Measurements from ENCODE around the gene PTH2R. TPM values are rescaled to one million over a fixed set of nuclear protein-coding genes. Genes with fewer than 3 reads are reported as not detected.
"Not testable (repeated sequence)": the region's sequence is repeated elsewhere in the genome, so short reads cannot be mapped to it uniquely, and the experiment has no call there.

The PTH2R gene
- total RNA-seq, 4 donors from 2014 or later, result not detected

GRCh38 chr2:208369091-208369490, 37.5 kb upstream of the PTH2R start:
- no peaks in the 10 kb centered on the region for H3K27me3 ChIP-seq
- intact Hi-C loops (cut with DNase I), result no loop called here
- no peaks in the 10 kb centered on the region for H3K9me3 ChIP-seq
- no peak for DNase-seq
- 93 to 98% methylated on average over 2 of the region's 2 CpGs for WGBS, 2 donors
- no peak overlapping the region for H3K27ac ChIP-seq
- no peaks in the 10 kb centered on the region for H3K4me1 ChIP-seq
- H3K36me3 ChIP-seq, result no peaks in the 10 kb centered on the region
- no peak overlapping the region for H3K4me3 ChIP-seq (replicated peaks in 1 of 3)
- TF ChIP-seq POLR2A (IDR thresholded peaks at IDR 0.05), result no peak
- TF ChIP-seq CTCF (IDR thresholded peaks at IDR 0.05), result no peak

DNA sequence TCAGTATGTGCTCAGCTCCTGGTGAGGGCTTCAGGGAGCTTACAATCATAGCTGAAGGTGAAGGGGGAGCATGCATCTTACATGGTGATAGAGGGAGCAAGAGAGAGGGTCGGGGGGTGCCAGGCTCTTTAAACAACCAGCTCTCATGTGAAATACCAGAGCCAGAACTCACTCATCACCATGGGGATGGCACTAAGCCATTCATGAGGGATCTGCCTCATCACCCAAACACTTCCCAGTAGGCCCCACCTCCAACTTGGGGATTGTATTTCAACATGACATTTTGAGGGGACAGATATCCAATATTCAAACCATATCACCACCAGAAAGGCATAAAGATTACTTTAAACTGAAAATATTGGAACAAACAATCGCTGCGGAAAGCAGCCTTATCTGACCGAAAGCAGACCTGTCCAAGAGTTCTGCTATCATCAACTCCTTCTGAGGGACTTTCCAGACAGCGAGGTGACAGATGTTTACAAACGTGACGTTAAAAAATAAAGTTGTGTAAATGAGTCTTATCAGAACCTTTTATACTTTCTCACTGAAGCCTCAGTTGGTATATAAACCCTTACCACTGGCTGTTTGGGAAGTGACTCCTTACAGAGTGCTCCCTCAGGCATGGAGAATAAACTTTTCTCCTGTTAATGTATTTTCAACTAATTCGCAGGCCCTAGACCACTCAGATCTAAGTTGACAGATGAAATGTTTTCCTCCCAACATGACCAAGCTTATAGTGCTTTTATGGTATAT, 35.5 kb upstream of the PTH2R start:
- WGBS, 2 donors, result 79 to 82% methylated on average over 8 of the region's 8 CpGs
- H3K27ac ChIP-seq, result no peak overlapping the region
- TF ChIP-seq CTCF (IDR thresholded peaks at IDR 0.05) (no peak), POLR2A (IDR thresholded peaks at IDR 0.05) (no peak)
- no peaks in the 10 kb centered on the region for H3K9me3 ChIP-seq
- H3K4me3 ChIP-seq (replicated peaks in 1 of 3), result no peak overlapping the region
- H3K27me3 ChIP-seq, result no peaks in the 10 kb centered on the region
- no peaks in the 10 kb centered on the region for H3K36me3 ChIP-seq
- intact Hi-C loops (cut with DNase I), result no loop called here
- no peaks in the 10 kb centered on the region for H3K4me1 ChIP-seq
- no peak for DNase-seq

- Histone ChIP-seq H3K36me3 (no peaks in the 10 kb centered on the region), H3K9me3 (no peaks in the 10 kb centered on the region), H3K27ac (no peak overlapping the region), H3K4me1 (no peaks in the 10 kb centered on the region), H3K4me3 (replicated peaks in 1 of 3) (no peak overlapping the region), H3K27me3 (no peaks in the 10 kb centered on the region)
- no peak for TF ChIP-seq CTCF (IDR thresholded peaks at IDR 0.05)
- no peak for TF ChIP-seq POLR2A (IDR thresholded peaks at IDR 0.05)
- intact Hi-C loops (cut with DNase I), result no loop called here
- DNase-seq, result no peak
- WGBS, 2 donors, result 41 to 95% methylated on average over 1 of the region's 1 CpG
Measured at GRCh38 chr2:208371634-208371935, 35.0 kb upstream of the PTH2R start.

DNA sequence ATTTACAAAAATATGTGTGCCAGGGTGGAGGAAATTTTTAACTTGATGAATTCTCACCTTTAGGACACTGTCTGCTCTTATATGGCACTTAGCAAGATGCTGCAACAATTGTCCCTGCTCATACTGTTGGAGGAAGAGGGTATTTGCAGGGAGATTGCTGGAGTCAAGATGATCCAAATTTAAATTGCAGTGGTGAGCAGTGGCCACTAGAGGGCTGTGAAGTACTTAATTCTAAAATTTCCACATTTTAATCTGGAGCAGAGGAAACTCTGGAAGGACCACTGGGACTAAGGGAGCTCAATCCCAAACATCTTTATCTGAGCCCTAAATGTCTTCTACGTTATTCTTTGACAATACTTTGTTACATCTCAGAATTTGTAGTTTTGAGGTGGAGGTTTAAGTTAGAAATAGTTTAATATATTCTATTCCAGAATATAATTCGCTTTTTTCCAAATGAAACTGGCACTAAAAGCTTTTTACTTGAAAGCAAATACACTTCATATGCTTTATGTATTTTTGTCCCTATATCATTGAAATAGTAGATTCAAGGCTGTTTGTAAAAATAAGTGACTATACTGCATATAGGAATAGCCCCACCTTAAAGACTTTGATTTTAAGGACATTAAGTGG, 33.0 kb upstream of the PTH2R start:
- no peaks in the 10 kb centered on the region for H3K4me1 ChIP-seq
- no peak overlapping the region for H3K27ac ChIP-seq
- no peak for TF ChIP-seq POLR2A (IDR thresholded peaks at IDR 0.05)
- peak; percentile 52 to 81 (median 66) for TF ChIP-seq CTCF (IDR thresholded peaks at IDR 0.05)
- H3K36me3 ChIP-seq, result no peaks in the 10 kb centered on the region
- peak; percentile 32 to 37 for DNase-seq
- WGBS, 2 donors, result 44 to 47% methylated on average over 2 of the region's 2 CpGs
- no peaks in the 10 kb centered on the region for H3K27me3 ChIP-seq
- H3K9me3 ChIP-seq, result no peaks in the 10 kb centered on the region
- intact Hi-C loops (cut with DNase I), result no loop called here
- no peak overlapping the region for H3K4me3 ChIP-seq (replicated peaks in 1 of 3)

DNA sequence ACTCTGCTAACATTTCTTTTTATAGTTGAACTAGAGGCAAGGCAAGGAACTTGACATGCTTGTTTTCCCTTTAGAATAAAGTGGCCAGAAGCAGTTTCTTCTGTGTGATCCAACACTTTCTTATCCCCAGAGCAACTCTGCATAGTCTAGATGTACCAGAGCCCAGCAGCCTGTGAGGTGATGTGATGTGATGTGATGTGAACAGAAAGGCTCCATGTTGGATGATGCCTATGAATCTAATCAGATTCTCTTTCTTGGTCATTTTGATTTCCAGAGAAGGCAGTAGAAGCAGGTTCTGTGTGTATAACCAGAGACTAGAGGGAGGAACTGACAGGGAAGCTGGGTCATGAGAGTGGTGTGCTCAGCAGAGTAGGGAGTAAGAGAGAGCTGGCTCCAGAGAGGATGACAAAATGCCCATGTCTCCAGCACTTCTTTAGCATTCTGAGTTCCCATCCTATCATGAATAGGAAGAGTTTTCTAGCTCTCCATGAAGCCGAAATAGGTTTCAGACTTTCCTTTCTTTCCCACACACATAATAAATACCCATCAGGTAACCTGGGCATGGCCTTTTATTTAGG, 31.0 kb upstream of the PTH2R start:
- no peaks in the 10 kb centered on the region for H3K4me1 ChIP-seq
- TF ChIP-seq POLR2A (IDR thresholded peaks at IDR 0.05) (no peak), CTCF (IDR thresholded peaks at IDR 0.05) (no peak)
- H3K9me3 ChIP-seq, result no peaks in the 10 kb centered on the region

DNA sequence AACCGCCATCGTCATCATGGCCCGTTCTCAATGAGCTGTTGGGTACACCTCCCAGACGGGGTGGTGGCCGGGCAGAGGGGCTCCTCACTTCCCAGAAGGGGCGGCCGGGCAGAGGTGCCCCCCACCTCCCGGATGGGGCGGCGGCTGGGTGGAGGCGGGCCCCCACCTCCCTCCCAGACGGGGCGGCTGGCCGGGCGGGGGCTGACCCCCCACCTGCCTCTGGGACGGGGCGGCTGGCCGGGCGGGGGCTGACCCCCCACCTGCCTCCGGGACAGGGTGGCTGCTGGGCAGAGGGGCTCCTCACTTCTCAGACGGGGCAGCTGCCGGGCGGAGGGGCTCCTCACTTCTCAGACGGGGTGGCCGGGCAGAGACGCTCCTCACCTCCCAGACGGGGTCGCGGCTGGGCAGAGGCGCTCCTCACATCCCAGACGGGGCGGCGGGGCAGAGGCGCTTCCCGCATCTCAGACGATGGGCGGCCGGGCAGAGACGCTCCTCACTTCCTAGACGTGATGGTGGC, 29.2 kb upstream of the PTH2R start:
- H3K4me1 ChIP-seq; H3K27ac ChIP-seq; H3K9me3 ChIP-seq; H3K4me3 ChIP-seq (replicated peaks in 1 of 3); intact Hi-C loops (cut with DNase I); H3K27me3 ChIP-seq; H3K36me3 ChIP-seq; DNase-seq: not testable (repeated sequence)
- 87 to 91% methylated on average over 20 to 25 of the region's 40 CpGs for WGBS, 2 donors

More for the DNA sequence above, 31.0 kb upstream of the PTH2R start:
- no peaks in the 10 kb centered on the region for H3K27me3 ChIP-seq
- intact Hi-C loops (cut with DNase I), result no loop called here
- H3K27ac ChIP-seq, result no peak overlapping the region
- no peak for DNase-seq
- no peaks in the 10 kb centered on the region for H3K36me3 ChIP-seq
- WGBS, 2 donors, result 77 to 78% methylated on average over 1 of the region's 1 CpG
- no peak overlapping the region for H3K4me3 ChIP-seq (replicated peaks in 1 of 3)
